ENCODE results near the gene PTPRT. TPM values are rescaled to one million over a fixed set of nuclear protein-coding genes. Genes with fewer than 3 reads are reported as not detected.
"Not testable (repeated sequence)": the region's sequence is repeated elsewhere in the genome, so short reads cannot be mapped to it uniquely, and the experiment has no call there.

The PTPRT gene
- total and polyA plus RNA-seq, 12 donors, result 0.04 to 0.53 (median 0.22) TPM; not detected in 1

DNA sequence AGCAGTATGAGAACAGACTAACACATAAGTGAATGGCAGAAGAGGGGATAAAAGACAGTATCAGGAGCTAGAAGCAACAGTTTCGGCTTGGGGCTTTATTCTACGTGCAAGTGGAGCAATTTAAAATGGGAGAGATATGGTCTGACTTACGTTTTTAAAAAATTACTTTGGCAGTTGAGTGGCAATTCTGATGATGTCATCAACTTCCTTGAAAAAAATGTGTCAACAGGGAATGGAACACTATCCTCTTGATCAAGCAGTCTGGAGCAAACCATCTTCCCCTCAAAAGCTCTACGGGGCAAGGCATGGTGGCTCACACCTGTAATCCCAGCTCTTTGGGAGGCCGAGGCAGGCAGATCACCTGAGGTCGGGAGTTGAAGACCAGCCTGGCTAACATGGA, 24.1 kb downstream of the PTPRT start:
- Histone ChIP-seq H3K4me3 (no peak overlapping the region), H3K36me3 (no peaks in the 10 kb centered on the region), H3K4me1 (no peaks in the 10 kb centered on the region), H3K27me3 (peaks cover 0 to 9% (median 1%) of the 10 kb centered on the region in 7 donors), H3K9me3 (peaks cover 0 to 4% (median 0%) of the 10 kb centered on the region in 11 donors), H3K27ac (no peak overlapping the region)
- 80 to 86% methylated on average over 6 of the region's 6 CpGs for WGBS, 2 donors
- ATAC-seq (no peak), DNase-seq (no peak)
- TF ChIP-seq, protein P1, sequence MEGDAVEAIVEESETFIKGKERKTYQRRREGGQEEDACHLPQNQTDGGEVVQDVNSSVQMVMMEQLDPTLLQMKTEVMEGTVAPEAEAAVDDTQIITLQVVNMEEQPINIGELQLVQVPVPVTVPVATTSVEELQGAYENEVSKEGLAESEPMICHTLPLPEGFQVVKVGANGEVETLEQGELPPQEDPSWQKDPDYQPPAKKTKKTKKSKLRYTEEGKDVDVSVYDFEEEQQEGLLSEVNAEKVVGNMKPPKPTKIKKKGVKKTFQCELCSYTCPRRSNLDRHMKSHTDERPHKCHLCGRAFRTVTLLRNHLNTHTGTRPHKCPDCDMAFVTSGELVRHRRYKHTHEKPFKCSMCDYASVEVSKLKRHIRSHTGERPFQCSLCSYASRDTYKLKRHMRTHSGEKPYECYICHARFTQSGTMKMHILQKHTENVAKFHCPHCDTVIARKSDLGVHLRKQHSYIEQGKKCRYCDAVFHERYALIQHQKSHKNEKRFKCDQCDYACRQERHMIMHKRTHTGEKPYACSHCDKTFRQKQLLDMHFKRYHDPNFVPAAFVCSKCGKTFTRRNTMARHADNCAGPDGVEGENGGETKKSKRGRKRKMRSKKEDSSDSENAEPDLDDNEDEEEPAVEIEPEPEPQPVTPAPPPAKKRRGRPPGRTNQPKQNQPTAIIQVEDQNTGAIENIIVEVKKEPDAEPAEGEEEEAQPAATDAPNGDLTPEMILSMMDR (IDR thresholded peaks at IDR 0.05), result no peak
- intact Hi-C loops (cut with DNase I), result no loop called here

DNA sequence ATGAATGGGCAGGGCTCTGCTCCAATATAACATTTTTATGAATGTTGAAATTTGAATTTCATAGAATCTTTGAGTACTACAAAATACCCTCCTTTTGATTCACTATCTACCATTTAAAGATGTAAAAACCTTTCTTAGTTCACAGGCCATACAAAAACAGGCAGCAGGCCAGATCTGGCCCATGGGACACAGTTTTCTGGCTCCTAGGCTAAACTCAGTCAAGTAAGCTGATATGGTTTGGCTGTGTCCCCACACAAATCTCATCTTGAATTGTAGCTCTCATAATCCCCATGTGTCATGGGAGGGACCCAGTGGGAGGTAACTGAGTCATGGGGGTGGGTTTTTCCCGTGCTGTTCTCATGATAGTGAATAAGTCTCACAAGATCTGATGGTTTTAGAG, 25.0 kb downstream of the PTPRT start:
- ATAC-seq, H3K27me3 ChIP-seq: not testable (repeated sequence)

DNA sequence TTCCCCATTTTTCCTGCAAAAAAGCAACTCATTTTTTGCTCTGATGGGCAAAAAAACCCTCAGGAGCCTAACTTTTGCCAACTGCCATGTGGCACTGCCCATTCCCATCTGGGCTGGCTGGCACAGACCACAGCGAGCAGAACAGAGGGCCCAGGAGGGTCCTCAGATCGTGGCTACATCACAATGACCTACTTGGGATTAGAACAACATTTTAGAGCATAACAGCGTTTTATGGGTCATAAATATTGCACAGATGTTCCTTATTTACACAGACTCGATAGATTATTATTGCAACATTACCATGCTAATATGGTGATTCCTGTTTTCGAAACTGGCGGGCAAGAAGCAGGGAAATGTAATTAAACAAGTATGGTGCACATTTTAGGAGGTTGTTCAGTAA, 28.0 kb downstream of the PTPRT start:
- intact Hi-C loops (cut with DNase I), result no loop called here
- no peaks in the 10 kb centered on the region for H3K4me1 ChIP-seq
- TF ChIP-seq, protein P1 (IDR thresholded peaks at IDR 0.05), result no peak
- no peak overlapping the region for H3K4me3 ChIP-seq
- DNase-seq (no peak), ATAC-seq (no peak)
- no peak overlapping the region for H3K27ac ChIP-seq
- no peaks in the 10 kb centered on the region for H3K36me3 ChIP-seq
- 67 to 76% methylated on average over 6 of the region's 6 CpGs for WGBS, 2 donors
- H3K9me3 ChIP-seq, result peaks cover 0 to 4% (median 0%) of the 10 kb centered on the region in 11 donors
- H3K27me3 ChIP-seq, result no peaks in the 10 kb centered on the region

More for the DNA sequence above, 25.0 kb downstream of the PTPRT start:
- intact Hi-C loops (cut with DNase I); H3K4me1 ChIP-seq; H3K9me3 ChIP-seq; H3K36me3 ChIP-seq; H3K4me3 ChIP-seq; H3K27ac ChIP-seq: not testable (repeated sequence)
- peak; percentile 13 to 33 for DNase-seq
- WGBS, 2 donors, result 23 to 45% methylated on average over 1 of the region's 1 CpG

GRCh38 chr20:43160941-43161340, 28.8 kb downstream of the PTPRT start:
- intact Hi-C loops (cut with DNase I), result no loop called here
- 67 to 77% methylated on average over 6 of the region's 6 CpGs for WGBS, 2 donors
- no peak overlapping the region for H3K27ac ChIP-seq
- no peak for ATAC-seq
- no peaks in the 10 kb centered on the region for H3K36me3 ChIP-seq
- DNase-seq, result no peak
- TF ChIP-seq, protein P1 (IDR thresholded peaks at IDR 0.05), result no peak
- H3K4me1 ChIP-seq, result no peaks in the 10 kb centered on the region
- H3K9me3 ChIP-seq, result peaks cover 0 to 4% (median 0%) of the 10 kb centered on the region in 11 donors
- H3K27me3 ChIP-seq, result peaks cover 0 to 5% (median 0%) of the 10 kb centered on the region in 7 donors
- H3K4me3 ChIP-seq, result no peak overlapping the region

DNA sequence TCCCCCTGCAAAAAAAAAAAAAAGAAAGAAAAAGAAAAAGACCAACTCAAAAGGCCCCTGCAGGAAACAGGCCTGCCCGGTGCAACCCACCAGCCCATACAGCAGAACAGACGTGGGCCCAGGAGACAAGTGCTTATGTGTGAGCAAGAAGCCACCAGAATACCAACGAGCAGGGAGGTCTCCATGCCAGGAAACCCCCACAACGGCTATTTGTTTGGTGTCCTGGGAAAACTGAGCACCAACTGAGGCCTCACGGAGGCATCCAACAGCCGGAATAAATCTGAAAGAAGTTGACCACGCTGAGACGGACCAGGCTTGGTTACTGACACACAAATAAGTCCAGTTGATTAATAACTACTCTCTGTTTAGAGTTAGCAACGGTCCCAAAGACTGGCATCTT, 29.7 kb downstream of the PTPRT start:
- intact Hi-C loops (cut with DNase I), result no loop called here
- peaks cover 0 to under 1% (median 0%) of the 10 kb centered on the region in 11 donors for H3K9me3 ChIP-seq

More for the DNA sequence above, 29.7 kb downstream of the PTPRT start:
- H3K36me3 ChIP-seq, result no peaks in the 10 kb centered on the region
- no peaks in the 10 kb centered on the region for H3K4me1 ChIP-seq
- H3K4me3 ChIP-seq, result no peak overlapping the region
- DNase-seq (no peak), ATAC-seq (no peak)
- H3K27ac ChIP-seq, result no peak overlapping the region
- TF ChIP-seq, protein P1 (IDR thresholded peaks at IDR 0.05), result no peak
- 73 to 81% methylated on average over 9 of the region's 9 CpGs for WGBS, 2 donors
- H3K27me3 ChIP-seq, result peaks cover 0 to 5% (median 0%) of the 10 kb centered on the region in 7 donors

Measured in heart right ventricle (tissue), 16 donors.